Measurements from ENCODE around the gene ZGRF1.

- TF ChIP-seq CTCF (IDR thresholded peaks at IDR 0.05) (no peak), POLR2A (IDR thresholded peaks at IDR 0.05) (no peak)
Observed at GRCh38 chr4:112520598-112521122, 116.0 kb downstream of the ZGRF1 start.
